Left ventricle myocardium superior (tissue), 1 donor: ENCODE data around the gene GBE1. TPM values are rescaled to one million over a fixed set of nuclear protein-coding genes. Genes with fewer than 3 reads are reported as not detected.

Experiments
- ATAC-seq: fragments of 200-7000 bp; cut with Tn5 transposase; one replicate; pipeline ENCODE4 v1.9.1; 2020; ENCODE audit warnings: mild to moderate bottlenecking, moderate library complexity
- DNase-seq: peaks from one replicate; pipeline ENCODE4 v3.0.0-alpha.2; 2020
- intact Hi-C: fragments of 100-400 bp; cut with micrococcal nuclease; formaldehyde crosslinking; loops from one replicate; pipeline ENCODE4 v1.11.0; 2022
- total RNA-seq: library from RNA; stranded (reverse); fragmentation: NEBNext Ultra II Directional; extraction: Animal tissue kit (Norgen Biotek cat#: 25700); gene quantifications from one replicate; pipeline ENCODE4 v1.2.1, GENCODE V29; 2021
- donor health status: DM: no; HTN: yes; CAD: no; lungs with severe emphysema.

Gene GBE1
- total RNA-seq, 1 donor from 2014 or later = 72.4 TPM

DNA sequence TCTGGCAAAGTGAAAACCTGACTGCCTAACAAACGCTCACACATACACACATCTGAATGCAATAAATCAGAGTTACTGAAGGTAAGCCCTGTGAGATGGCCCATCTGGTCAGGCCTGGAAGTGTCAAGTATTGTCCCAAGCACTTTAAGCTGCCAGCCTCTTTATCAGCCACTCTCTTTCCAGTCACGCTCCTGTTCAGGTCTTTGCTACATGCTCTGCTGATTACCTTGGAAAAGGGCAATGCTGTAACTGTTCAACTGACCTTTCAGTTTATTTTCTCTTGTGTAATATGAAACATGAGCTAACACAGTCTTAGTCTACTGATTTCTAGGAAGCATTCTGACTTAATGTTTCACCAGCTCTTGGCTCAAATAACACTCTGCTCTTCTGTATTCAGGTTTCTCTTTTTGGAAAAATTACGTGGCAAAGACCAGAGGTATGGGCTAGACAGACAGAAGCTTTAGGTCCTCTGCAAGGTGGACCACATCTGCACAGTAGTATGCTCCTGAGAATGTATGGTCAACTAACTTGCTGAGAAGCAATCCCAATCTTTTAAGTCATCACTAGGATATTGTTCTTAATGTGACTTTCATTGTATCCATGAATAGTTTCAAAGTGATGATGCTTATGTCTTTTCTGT is 44.5 kb downstream of the GBE1 start:
- intact Hi-C loops = no loop called here
- DNase-seq = peak; percentile 32

DNA sequence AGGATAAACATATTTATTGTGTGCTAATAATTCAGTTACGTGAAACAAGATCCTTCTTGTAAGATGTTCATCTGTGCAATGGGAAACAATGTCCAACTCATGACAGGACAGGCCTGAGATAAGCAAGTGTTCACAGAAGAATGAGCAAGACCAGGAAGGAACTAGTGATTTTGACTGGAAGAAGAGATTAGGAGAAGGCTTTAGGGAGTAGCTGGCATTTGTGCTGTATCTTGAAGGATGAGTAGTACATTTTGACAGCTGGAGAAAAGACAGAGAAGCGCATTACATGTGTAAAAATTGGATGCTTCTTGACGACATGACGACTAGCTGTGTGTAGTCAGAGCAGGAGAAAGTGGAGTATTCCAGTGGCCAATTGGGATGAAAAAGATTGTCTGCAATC is 48.4 kb downstream of the GBE1 start:
- no peak for DNase-seq
- ATAC-seq = no peak
- intact Hi-C loops = no loop called here

More for the DNA sequence above, 44.5 kb downstream of the GBE1 start:
- peak; percentile 99 for ATAC-seq

DNA sequence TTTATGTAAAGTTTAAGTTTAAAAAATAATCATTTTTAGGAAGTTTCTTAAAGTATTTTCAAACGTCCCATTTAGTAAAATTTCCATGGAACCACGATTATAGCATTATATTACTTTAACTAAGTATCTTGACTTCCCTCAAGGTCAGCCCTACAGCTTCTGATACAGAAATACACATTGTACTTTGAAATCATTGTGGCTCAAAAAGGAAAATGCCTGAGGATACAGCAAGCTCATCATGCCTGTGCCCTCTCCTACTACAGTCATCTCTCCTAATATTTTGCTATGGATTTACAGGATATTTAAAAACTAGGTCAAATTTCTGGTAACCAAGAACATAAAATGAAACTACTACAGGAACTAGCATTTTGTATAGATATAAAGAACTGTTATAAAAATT is 51.8 kb downstream of the GBE1 start:
- intact Hi-C loops = no loop called here
- no peak for DNase-seq
- peak; percentile 80 for ATAC-seq

DNA sequence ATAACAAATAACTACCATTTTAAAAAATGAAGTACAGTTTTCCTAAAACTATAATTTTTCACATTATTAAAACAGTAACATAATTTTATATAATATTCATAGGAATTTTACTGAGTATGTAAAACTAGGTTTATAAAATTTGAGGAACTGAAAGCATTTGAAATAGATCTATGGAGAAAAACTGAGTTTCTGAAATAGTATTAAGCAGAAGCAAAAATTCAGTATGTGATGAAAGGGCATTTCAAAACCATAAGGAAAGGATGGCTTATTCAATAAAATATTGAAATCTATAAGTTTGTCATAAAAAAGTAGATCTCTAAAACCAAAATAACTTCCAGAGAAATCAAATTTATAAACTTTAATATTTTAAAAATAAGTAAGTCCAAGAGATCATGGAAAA is 53.4 kb downstream of the GBE1 start:
- intact Hi-C loops = no loop called here

DNA sequence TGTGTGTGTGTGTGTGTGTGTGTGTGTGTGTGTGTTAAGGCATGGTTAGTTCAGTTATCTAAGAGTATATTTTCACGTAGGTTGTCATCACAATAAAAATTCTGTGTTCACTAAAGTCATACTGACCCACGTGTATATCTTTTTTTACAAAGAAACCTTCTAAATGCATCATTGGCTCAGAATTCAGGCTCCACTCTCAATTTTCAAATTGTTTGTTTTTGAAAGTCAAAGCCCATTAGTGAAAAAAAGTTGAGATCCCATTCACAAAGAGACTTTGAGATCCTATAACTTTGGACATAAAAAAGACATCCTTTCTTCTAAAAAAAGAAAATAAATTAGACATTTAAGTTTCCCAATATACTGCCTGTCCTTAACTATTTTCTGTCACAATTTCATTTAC is 59.3 kb downstream of the GBE1 start:
- intact Hi-C loops = no loop called here
- ATAC-seq (no peak), DNase-seq (no peak)

More for the DNA sequence above, 53.4 kb downstream of the GBE1 start:
- ATAC-seq (no peak), DNase-seq (no peak)

DNA sequence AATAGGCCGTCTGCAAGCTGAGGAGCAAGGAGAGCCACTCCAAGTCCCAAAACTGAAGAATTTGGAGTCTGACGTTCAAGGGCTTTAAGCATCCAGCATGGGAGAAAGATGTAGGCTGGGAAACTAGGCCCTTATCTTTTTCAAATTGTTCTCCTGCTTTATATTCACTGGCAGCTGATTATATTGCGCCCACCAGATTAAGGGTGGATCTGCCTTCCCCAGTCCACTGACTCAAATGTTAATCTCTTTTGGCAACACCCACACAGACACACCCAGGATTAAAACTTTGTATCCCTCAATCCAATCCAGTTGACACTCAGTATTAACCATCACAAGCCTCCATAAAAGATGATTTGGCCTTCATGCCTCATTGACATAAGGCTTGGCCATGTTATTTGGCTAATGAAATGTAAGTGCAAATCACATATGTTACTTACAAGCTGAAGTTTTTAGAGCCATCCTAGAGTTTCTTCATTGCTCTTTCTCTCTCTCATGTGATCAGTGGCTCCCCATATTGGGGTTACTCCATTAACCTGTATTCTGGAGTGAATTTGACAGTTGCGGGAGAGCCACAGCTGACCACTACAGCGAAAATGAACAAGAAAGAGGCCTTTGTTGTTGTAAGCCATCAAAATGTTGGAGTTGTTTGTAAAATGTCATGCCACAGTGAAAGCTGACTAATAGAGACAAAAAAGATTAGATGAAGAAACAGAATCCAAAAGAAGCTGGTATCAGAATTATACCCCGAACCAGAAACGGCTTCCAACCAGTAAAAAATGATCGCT is 61.7 kb downstream of the GBE1 start:
- intact Hi-C loops = no loop called here
- DNase-seq = no peak
- ATAC-seq = no peak

DNA sequence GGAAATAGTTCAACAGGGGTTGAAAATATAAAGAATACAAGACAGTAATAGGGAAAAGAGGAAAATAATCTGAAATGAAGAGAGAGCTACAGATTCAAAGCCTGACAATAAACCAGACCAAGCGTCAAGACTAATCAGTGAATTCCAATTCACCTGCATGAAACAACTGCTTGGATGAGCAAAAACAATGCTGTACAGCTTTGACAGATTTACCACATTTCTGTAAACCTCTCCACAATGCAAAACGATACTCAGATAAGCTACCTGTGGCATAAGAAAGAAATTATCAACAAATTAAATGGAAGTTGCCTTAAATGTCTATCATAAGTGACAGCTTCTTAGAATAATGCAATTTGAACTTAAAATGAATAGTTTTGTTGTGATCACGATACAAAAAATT is 65.4 kb downstream of the GBE1 start:
- intact Hi-C loops = no loop called here
- ATAC-seq (no peak), DNase-seq (no peak)

DNA sequence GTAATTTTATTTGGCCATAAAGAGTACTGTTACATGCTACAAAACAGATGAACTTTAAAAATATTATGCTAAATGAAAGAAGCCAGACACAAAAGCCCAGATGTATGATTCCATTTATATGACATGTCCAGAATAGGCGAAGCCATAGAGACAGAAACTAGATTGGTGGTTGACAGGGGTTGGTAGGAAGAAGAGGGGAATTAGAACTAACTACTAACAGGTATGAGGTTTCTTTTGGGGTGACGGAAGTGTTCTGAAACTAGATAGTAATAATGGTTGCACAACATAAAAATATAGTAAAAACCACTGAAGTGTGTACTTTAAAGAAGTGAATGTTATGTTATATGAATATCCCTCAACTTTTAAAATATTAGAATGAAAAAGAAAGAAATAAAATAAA is 66.1 kb downstream of the GBE1 start:
- no peak for ATAC-seq
- DNase-seq = no peak
- intact Hi-C loops = no loop called here

DNA sequence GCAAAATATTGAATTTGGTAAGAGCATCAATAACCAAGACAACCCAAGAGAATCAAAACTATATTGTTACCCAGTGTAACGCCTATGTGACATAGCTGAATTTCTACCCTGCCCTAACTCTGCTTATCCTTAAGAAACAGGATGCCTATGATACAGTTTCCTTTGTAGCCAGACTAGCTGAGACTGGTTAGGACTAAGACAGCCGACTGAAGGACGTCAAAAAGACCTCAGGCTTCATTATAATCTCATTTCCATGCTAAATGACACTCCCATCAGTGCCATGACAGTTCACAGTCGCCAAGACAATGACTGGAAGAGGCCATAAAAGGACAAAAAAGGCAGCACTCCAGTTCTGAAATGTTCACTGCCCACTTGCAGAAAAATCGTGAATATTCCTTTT is 66.8 kb downstream of the GBE1 start:
- intact Hi-C loops = no loop called here
- DNase-seq = no peak
- ATAC-seq = no peak

DNA sequence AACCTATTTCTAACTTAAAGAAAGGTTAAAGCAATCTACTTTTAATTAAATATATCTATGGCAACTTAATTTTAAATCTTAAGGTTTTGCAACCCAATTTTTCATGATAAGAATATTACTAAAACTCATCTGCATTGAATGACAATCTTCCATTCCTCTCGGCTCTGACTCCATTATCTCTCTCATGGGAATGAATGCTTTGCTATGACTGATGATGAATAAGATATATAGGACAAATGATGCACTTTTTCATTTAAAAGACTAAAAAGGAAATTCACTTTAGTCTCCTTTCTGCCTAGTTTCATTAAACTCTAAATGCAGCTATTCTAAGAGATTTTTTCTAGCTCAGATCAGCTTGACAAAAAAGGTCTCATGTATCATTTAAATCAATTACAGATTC is 68.7 kb downstream of the GBE1 start:
- no peak for ATAC-seq
- intact Hi-C loops = no loop called here
- no peak for DNase-seq

DNA sequence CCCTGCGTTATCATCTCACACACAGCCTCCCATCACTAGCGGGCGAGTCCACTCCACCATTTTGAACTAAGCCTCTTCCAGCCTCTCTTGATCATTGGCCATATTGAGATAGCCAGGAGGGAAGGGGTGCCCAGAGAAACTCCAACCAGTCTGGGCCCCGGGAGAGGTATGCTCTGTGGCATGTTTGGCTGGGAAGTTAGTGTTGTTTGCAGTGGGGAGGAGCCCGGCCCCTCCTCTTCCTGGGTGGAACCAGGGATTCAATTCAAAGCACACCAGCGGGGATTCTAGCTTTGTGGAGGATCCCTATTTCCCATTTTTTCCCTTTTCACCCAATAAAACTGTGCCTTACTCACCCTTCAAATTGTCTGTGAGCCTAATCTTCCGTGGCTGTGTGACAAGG is 71.8 kb downstream of the GBE1 start:
- ATAC-seq = no peak
- DNase-seq = no peak
- intact Hi-C loops = no loop called here

DNA sequence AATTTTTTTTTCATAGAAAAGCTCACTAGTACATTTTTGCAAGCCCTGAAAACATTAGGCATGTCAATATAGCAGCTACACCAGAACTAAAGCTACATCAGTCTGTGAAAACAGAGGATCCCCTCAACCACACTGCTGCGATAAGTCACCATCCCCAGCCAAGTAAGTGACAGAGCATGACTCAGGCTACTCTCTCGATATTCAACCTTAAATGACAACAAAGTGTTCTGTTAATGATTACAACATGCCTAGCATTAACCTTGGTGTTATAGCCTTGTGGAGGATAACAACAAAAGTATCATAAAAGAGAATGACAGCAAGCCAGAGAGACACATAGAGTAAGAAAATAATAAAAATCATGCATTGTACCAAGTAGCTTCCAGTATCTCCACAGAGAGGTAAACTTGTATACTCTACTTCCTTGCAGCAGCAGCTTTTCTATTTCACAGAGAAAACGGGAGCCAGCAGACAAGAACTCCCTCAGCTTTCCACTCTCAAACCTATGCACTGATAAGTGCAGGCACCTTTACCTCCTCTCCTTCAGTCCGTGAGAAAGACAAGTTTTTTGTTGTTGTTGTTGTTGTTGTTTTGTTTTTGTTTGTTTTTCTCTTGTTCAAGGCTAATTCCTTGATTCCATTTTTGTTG is 76.6 kb downstream of the GBE1 start:
- intact Hi-C loops = no loop called here
- peak; percentile 90 for ATAC-seq
- DNase-seq = no peak

DNA sequence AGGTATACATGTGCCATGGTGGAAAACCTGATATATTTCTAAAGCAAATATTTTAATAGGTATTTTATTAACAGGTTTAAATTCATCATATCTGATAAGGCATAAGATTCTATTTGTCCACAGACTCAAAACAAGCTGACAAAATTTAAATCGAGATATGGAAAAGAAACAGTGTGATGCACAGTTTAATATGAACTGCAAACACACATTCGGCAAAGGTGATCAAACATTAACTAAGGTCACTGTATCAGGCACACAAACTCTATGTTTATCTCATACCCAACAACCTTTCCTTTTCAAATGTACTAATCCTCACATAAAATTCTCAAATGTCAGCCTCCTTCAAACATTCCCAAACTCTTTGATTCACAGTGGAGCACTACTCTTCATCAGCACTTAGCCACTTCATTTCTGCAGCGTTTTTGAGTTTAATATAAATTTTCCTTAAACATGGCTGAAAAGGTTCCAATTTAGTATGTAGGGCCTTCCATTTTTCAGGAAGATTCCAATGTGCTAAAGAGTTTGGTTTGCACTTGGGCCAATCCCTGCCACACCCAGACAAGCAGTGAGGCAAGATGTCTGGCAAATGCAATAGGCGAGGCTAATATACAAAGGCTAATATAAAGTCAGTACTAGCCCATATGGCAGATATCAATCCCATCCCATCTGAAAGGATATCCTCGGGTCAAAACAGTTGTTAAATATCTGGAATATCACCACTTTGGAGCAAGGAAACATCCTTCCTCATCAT is 84.6 kb downstream of the GBE1 start:
- DNase-seq (no peak), ATAC-seq (no peak)
- intact Hi-C loops = loop anchor here (10.0 kb wide), 1 partner anchor 238 kb away; no protein-coding TSS in a partner anchor

DNA sequence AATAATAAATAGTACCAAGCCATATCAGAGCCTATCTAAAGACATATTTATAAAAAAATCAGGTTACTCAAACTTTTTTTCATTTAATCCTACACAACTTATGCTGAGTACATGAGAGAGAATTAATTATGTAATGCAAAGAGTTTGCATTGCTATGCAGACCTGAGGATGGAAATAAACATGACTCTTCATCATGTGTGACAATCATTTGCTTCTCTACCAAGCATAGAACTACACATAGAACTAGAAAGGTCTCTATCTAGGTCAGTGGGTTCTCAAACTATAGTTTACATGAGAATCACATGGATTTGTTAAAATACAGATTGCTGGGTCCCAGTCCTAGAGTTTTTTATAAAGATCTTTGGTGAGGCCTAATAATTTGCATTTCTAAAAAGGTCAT is 86.8 kb downstream of the GBE1 start:
- intact Hi-C loops = loop anchor here (10.0 kb wide), 1 partner anchor 240 kb away; no protein-coding TSS in a partner anchor
- DNase-seq (no peak), ATAC-seq (no peak)

DNA sequence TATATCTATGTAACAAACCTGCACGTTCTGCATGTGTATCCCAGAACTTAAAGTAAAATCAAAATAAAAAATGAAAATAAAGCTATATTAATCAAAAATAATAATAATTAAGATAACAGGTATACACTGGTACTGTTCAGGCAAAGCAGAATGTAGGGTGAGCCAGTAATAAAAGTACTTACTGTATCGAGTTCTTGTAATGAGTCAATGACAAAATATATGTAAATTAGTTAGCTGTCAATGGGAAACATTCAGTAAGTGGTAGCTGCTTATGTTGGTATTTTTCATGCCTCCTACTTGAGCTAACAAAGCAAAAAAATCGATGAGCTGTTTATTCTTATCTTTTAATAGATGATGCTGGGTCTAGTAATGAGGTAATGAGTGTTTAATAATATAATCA is 93.2 kb downstream of the GBE1 start:
- intact Hi-C loops = loop anchor here (5.0 to 10.0 kb wide), 2 partner anchors 89 to 467 kb away; no protein-coding TSS in a partner anchor
- ATAC-seq (no peak), DNase-seq (no peak)

DNA sequence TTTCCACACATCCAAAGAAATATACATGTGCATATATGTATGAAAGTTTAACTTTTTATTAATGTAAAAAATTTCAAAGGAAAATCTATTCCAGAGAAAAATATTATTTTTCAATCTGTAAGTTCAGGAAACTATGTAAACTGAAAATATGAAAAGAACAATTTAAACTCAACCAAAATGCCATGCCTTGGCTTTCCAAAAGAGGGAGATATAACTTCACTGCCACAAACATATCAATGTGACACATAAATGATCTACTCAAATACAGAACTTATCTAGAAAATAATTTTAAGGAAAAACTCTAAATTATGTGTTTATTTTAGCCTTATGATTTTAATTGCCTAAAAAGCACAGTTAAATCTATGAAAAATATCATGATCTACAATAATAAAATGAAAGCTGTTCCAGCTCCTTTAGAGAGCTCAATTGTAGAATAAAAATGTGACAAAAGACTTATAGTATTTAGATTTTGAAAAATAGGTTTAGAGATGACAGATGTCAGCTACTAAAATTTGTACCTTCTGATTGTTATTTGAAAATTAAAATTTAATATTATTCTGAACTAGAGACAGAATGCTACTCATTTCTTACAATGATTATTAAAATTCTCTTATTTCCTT is 94.8 kb downstream of the GBE1 start:
- intact Hi-C loops = loop anchor here (5.0 to 10.0 kb wide), 2 partner anchors 91 to 468 kb away; no protein-coding TSS in a partner anchor
- ATAC-seq (no peak), DNase-seq (no peak)

DNA sequence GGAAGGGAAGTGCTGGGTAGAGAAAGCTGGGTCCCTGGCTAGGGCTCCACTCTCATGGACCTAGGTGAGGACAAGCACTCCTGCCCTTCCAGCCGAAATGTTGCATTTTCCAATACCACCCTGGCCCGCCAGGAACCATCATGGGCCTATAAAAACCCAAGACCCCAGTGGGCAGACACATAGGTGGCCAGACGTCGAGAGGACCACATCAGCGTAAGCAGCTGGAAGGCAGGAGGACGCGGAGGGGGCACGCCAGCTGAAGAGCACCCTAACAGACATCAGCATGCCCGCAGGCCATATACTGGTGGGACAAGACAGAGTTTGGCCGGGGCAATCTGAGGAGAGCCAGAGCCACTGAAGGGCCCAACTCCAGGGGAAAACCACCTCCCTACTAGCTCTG is 98.3 kb downstream of the GBE1 start:
- DNase-seq = no peak
- ATAC-seq = no peak
- intact Hi-C loops = loop anchor here (10.0 kb wide), 1 partner anchor 472 kb away; no protein-coding TSS in a partner anchor

DNA sequence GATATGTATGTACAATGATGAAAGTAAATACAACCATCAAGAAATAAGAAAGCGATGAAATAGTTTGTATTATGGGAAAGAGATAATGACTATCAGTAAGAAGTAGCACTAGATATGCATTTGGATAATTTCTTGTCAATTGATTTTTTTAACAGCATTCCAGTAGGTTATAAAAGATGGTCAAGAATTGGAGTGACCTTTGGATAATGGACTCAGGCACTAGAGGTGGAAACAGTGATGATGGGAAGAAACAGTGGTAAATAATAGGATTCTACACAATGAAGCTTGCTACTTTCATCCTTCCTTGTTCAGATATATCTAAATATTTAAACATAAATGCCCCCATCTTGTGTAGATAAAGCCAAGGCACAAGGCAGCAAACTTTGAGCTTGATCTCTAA is 101.4 kb downstream of the GBE1 start:
- DNase-seq (no peak), ATAC-seq (no peak)
- intact Hi-C loops = loop anchor here (10.0 kb wide), 1 partner anchor 475 kb away; no protein-coding TSS in a partner anchor
